WERI-Rb-1 (cell line): ENCODE measurements around the gene PRND.

Source experiments
- DNase-seq: peaks from one replicate; pipeline ENCODE4 v3.0.0-alpha.2; 2020
- H3K27ac ChIP-seq: fragments of 250-450 bp; sonication (Bioruptor Pico); 2 replicates; pipeline ENCODE4 v1.5.1; 2020; ENCODE audit warnings: mild to moderate bottlenecking, moderate library complexity
- H3K27me3 ChIP-seq: fragments of 250-450 bp; sonication (Bioruptor Pico); 2 replicates; pipeline ENCODE4 v1.5.1; 2021; ENCODE audit warnings: mild to moderate bottlenecking, low read depth, moderate library complexity; ENCODE audit not compliant: insufficient read depth, severe bottlenecking
- H3K36me3 ChIP-seq: fragments of 250-450 bp; sonication (Bioruptor Pico); 2 replicates; pipeline ENCODE4 v1.5.1; 2020; ENCODE audit warnings: mild to moderate bottlenecking, moderate library complexity
- H3K4me3 ChIP-seq: 2 replicates; pipeline ENCODE4 v1.5.1; 2011; ENCODE audit warnings: low read depth, mild to moderate bottlenecking, control low read depth, low read length
- H3K9me3 ChIP-seq: fragments of 250-450 bp; sonication (Bioruptor Pico); 2 replicates; pipeline ENCODE4 v1.5.1; 2021; ENCODE audit warnings: mild to moderate bottlenecking, moderate library complexity; ENCODE audit not compliant: severe bottlenecking
- TF ChIP-seq, protein P1 (sequence below): IDR thresholded peaks from 2 replicates; pipeline ENCODE4 v1.5.1; 2011; ENCODE audit warnings: low read depth, mild to moderate bottlenecking, control low read depth, inconsistent platforms, low read length

PRND gene

GRCh38 chr20:4681991-4682401 lies 39.7 kb upstream of the PRND start:
- no peak overlapping the region for H3K4me3 ChIP-seq
- H3K27ac ChIP-seq = no peak overlapping the region
- no peaks in the 10 kb centered on the region for H3K9me3 ChIP-seq
- no peaks in the 10 kb centered on the region for H3K36me3 ChIP-seq
- DNase-seq = no peak
- TF ChIP-seq, protein P1, sequence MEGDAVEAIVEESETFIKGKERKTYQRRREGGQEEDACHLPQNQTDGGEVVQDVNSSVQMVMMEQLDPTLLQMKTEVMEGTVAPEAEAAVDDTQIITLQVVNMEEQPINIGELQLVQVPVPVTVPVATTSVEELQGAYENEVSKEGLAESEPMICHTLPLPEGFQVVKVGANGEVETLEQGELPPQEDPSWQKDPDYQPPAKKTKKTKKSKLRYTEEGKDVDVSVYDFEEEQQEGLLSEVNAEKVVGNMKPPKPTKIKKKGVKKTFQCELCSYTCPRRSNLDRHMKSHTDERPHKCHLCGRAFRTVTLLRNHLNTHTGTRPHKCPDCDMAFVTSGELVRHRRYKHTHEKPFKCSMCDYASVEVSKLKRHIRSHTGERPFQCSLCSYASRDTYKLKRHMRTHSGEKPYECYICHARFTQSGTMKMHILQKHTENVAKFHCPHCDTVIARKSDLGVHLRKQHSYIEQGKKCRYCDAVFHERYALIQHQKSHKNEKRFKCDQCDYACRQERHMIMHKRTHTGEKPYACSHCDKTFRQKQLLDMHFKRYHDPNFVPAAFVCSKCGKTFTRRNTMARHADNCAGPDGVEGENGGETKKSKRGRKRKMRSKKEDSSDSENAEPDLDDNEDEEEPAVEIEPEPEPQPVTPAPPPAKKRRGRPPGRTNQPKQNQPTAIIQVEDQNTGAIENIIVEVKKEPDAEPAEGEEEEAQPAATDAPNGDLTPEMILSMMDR = no peak
- no peaks in the 10 kb centered on the region for H3K27me3 ChIP-seq

DNA sequence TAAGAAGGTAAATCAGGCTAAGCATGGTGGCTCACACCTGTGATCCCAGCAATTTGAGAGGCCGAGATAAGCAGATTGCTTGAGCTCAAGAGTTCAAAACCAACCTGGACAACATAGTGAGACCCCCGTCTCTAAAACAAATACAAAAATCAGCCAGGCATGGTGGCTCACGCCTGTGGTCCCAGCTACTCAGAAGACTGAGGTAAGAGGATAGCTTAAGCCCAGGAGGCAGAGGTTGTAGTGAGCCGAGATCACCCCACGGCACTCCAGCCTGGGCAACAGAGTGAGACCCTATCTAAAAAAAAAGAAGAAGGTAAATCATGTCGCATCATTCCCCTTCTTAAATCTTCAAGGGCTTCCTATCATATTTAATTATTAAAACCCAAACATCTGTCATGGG lies 39.0 kb upstream of the PRND start:
- no peak for DNase-seq
- Histone ChIP-seq H3K9me3 (no peaks in the 10 kb centered on the region), H3K4me3 (no peak overlapping the region), H3K27ac (no peak overlapping the region), H3K36me3 (peaks cover 5% of the 10 kb centered on the region), H3K27me3 (no peaks in the 10 kb centered on the region)
- TF ChIP-seq, protein P1 = no peak

GRCh38 chr20:4683261-4683660 lies 38.4 kb upstream of the PRND start:
- no peak overlapping the region for H3K4me3 ChIP-seq
- no peaks in the 10 kb centered on the region for H3K27me3 ChIP-seq
- H3K27ac ChIP-seq = no peak overlapping the region
- TF ChIP-seq, protein P1 = no peak
- peaks cover 6% of the 10 kb centered on the region for H3K36me3 ChIP-seq
- H3K9me3 ChIP-seq = no peaks in the 10 kb centered on the region
- no peak for DNase-seq

- H3K27ac ChIP-seq = peak overlapping the region; percentile 94; the same call in 1 of the 2 replicates
- no peaks in the 10 kb centered on the region for H3K9me3 ChIP-seq
- DNase-seq = no peak
- TF ChIP-seq, protein P1 = no peak
- peaks cover 11% of the 10 kb centered on the region for H3K36me3 ChIP-seq
- no peak overlapping the region for H3K4me3 ChIP-seq
- H3K27me3 ChIP-seq = no peaks in the 10 kb centered on the region
Observed at GRCh38 chr20:4684837-4685413, 36.8 kb upstream of the PRND start.

- H3K27ac ChIP-seq = peak overlapping the region; percentile 94
- TF ChIP-seq, protein P1 = no peak
- H3K36me3 ChIP-seq = peaks cover 11% of the 10 kb centered on the region
- no peaks in the 10 kb centered on the region for H3K27me3 ChIP-seq
- peak overlapping the region; percentile 61 for H3K4me3 ChIP-seq
- no peaks in the 10 kb centered on the region for H3K9me3 ChIP-seq
- DNase-seq = no peak
Observed at GRCh38 chr20:4685923-4686221, 35.8 kb upstream of the PRND start.

GRCh38 chr20:4688305-4688704 lies 33.4 kb upstream of the PRND start:
- H3K36me3 ChIP-seq = peaks cover 19% of the 10 kb centered on the region
- H3K27me3 ChIP-seq = no peaks in the 10 kb centered on the region
- H3K4me3 ChIP-seq = no peak overlapping the region

More at GRCh38 chr20:4688305-4688704, 33.4 kb upstream of the PRND start:
- no peak for DNase-seq
- TF ChIP-seq, protein P1 = no peak
- no peaks in the 10 kb centered on the region for H3K9me3 ChIP-seq
- H3K27ac ChIP-seq = peak overlapping the region; percentile 94
